ENCODE results near the gene LDAH.

GRCh38 chr2:20667151-20667530 lies 155.8 kb downstream of the LDAH start:
- TF ChIP-seq, protein P1, sequence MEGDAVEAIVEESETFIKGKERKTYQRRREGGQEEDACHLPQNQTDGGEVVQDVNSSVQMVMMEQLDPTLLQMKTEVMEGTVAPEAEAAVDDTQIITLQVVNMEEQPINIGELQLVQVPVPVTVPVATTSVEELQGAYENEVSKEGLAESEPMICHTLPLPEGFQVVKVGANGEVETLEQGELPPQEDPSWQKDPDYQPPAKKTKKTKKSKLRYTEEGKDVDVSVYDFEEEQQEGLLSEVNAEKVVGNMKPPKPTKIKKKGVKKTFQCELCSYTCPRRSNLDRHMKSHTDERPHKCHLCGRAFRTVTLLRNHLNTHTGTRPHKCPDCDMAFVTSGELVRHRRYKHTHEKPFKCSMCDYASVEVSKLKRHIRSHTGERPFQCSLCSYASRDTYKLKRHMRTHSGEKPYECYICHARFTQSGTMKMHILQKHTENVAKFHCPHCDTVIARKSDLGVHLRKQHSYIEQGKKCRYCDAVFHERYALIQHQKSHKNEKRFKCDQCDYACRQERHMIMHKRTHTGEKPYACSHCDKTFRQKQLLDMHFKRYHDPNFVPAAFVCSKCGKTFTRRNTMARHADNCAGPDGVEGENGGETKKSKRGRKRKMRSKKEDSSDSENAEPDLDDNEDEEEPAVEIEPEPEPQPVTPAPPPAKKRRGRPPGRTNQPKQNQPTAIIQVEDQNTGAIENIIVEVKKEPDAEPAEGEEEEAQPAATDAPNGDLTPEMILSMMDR (conservative IDR thresholded peaks at IDR 0.05; ENCODE audit: low read depth, low read length), result no peak
- no peak for TF ChIP-seq EZH2 (IDR thresholded peaks at IDR 0.05; ENCODE audit: borderline replicate concordance, low read depth, low read length, poor library complexity, severe bottlenecking)
